Osteocyte (in vitro differentiated cells): ENCODE data around the gene BDKRB1. TPM values are rescaled to one million over a fixed set of nuclear protein-coding genes. Genes with fewer than 3 reads are reported as not detected.
"Not testable (repeated sequence)": the region's sequence is repeated elsewhere in the genome, so short reads cannot be mapped to it uniquely, and the experiment has no call there.

Experiments
- DNase-seq: peaks from one replicate; pipeline ENCODE4 v3.0.0; 2021; ENCODE audit warnings: mixed read lengths; ENCODE audit not compliant: unreplicated experiment; ENCODE audit errors: extremely low spot score
- H3K27ac Mint-ChIP-seq: one replicate; pipeline ENCODE4 v1.8.0; 2021; ENCODE audit warnings: mild to moderate bottlenecking, mixed read lengths; ENCODE audit not compliant: unreplicated experiment
- H3K27me3 Mint-ChIP-seq: one replicate; pipeline ENCODE4 v1.8.0; 2021; ENCODE audit warnings: mixed read lengths; ENCODE audit not compliant: unreplicated experiment
- H3K36me3 Mint-ChIP-seq: one replicate; pipeline ENCODE4 v1.8.0; 2021; ENCODE audit warnings: mixed read lengths; ENCODE audit not compliant: unreplicated experiment
- H3K4me1 Mint-ChIP-seq: one replicate; pipeline ENCODE4 v1.8.0; 2021; ENCODE audit warnings: mixed read lengths; ENCODE audit not compliant: unreplicated experiment
- H3K4me3 Mint-ChIP-seq: one replicate; pipeline ENCODE4 v1.8.0; 2021; ENCODE audit warnings: mild to moderate bottlenecking, moderate library complexity, mixed read lengths; ENCODE audit not compliant: unreplicated experiment
- H3K9me3 Mint-ChIP-seq: one replicate; pipeline ENCODE4 v1.8.0; 2021; ENCODE audit warnings: mixed read lengths; ENCODE audit not compliant: unreplicated experiment
- CTCF ChIP-seq: fragments of 200-600 bp; sonication (generic); IDR thresholded peaks from 2 replicates; pipeline ENCODE4 v1.5.0; 2021; ENCODE audit warnings: antibody characterized with exemption, mild to moderate bottlenecking, moderate library complexity
- total RNA-seq: library from RNA; stranded (reverse); gene quantifications from 2 replicates; pipeline ENCODE4 v1.2.1, GENCODE V29; 2021

Gene BDKRB1
- total RNA-seq, 1 donor from 2014 or later = not detected

GRCh38 chr14:96239711-96240141 lies 16.3 kb upstream of the BDKRB1 start:
- TF ChIP-seq CTCF = no peak
- Mint-ChIP-seq H3K9me3 (no peaks in the 10 kb centered on the region), H3K27ac (no peak overlapping the region), H3K36me3 (no peaks in the 10 kb centered on the region), H3K4me1 (no peaks in the 10 kb centered on the region), H3K4me3 (no peak overlapping the region), H3K27me3 (peaks cover 6% of the 10 kb centered on the region)
- no peak for DNase-seq

GRCh38 chr14:96240641-96241040 lies 15.4 kb upstream of the BDKRB1 start:
- TF ChIP-seq CTCF = no peak
- H3K27ac Mint-ChIP-seq = no peak overlapping the region

GRCh38 chr14:96242126-96242525 lies 13.9 kb upstream of the BDKRB1 start:
- no peaks in the 10 kb centered on the region for H3K9me3 Mint-ChIP-seq

More at GRCh38 chr14:96240641-96241040, 15.4 kb upstream of the BDKRB1 start:
- peaks cover 6% of the 10 kb centered on the region for H3K27me3 Mint-ChIP-seq
- H3K9me3 Mint-ChIP-seq = no peaks in the 10 kb centered on the region
- DNase-seq = no peak
- H3K4me3 Mint-ChIP-seq = no peak overlapping the region
- H3K4me1 Mint-ChIP-seq = no peaks in the 10 kb centered on the region
- H3K36me3 Mint-ChIP-seq = no peaks in the 10 kb centered on the region

GRCh38 chr14:96243785-96244184 lies 12.2 kb upstream of the BDKRB1 start:
- DNase-seq = no peak
- peaks cover 6% of the 10 kb centered on the region for H3K4me1 Mint-ChIP-seq
- no peak overlapping the region for H3K27ac Mint-ChIP-seq
- no peaks in the 10 kb centered on the region for H3K9me3 Mint-ChIP-seq
- TF ChIP-seq CTCF = no peak
- no peak overlapping the region for H3K4me3 Mint-ChIP-seq
- peaks cover 6% of the 10 kb centered on the region for H3K27me3 Mint-ChIP-seq
- H3K36me3 Mint-ChIP-seq = no peaks in the 10 kb centered on the region

More at GRCh38 chr14:96242126-96242525, 13.9 kb upstream of the BDKRB1 start:
- no peak for TF ChIP-seq CTCF
- Mint-ChIP-seq H3K4me3 (no peak overlapping the region), H3K4me1 (peaks cover 6% of the 10 kb centered on the region), H3K27ac (no peak overlapping the region), H3K27me3 (peaks cover 6% of the 10 kb centered on the region), H3K36me3 (no peaks in the 10 kb centered on the region)
- DNase-seq = no peak

GRCh38 chr14:96245074-96245473 lies 10.9 kb upstream of the BDKRB1 start:
- not testable (repeated sequence) for H3K36me3 Mint-ChIP-seq, H3K9me3 Mint-ChIP-seq, H3K27me3 Mint-ChIP-seq, H3K4me1 Mint-ChIP-seq, DNase-seq, H3K27ac Mint-ChIP-seq, H3K4me3 Mint-ChIP-seq
